Measurements from ENCODE around the gene BOD1.

BOD1 gene

GRCh38 chr5:173575985-173576384, 40.5 kb downstream of the BOD1 start:
- no peak for DNase-seq (ENCODE audit: low spot score)

- DNase-seq (ENCODE audit: low spot score), result no peak
Measured at GRCh38 chr5:173574983-173575382, 41.5 kb downstream of the BOD1 start.

DNA sequence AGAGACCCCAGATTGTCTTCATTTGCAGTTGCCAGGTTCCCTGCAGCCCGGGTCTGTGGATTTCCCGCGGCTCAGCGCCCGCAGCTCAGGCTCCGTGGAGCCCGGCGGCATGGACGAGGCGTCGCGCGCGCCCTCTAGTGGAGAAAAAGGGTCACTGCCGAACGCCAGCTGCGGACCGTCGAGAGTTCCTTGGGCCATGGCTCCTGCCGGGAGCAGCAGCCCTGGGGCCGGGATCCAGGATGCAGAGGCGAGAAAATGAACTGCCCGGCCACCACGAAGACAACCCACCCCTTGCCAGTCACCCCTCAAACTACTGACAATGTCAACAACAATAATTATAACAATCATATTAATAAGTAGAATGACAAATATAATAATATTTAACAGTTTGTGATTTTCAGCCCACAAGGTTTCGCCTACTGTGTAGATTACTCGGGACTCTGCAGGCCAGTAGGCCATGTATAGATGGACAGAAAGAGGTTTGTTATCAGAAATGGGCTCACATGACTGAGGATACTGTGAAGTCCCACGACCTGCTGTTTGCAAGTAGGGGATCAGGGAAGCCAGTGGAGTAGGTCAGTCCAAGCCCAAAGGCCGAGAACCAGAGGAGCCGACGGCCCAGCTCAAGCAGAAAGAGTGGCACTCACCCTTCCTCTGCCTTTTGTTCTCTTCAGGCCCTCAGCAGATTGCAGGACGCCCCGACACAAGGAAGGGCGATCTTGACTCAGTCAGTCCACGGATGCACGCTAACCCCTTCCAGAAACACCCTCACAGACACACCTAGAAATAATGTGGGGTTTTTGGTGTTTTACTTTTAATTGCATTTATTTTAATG, 43.1 kb downstream of the BOD1 start:
- DNase-seq (ENCODE audit: low spot score), result peak; percentile 67

DNA sequence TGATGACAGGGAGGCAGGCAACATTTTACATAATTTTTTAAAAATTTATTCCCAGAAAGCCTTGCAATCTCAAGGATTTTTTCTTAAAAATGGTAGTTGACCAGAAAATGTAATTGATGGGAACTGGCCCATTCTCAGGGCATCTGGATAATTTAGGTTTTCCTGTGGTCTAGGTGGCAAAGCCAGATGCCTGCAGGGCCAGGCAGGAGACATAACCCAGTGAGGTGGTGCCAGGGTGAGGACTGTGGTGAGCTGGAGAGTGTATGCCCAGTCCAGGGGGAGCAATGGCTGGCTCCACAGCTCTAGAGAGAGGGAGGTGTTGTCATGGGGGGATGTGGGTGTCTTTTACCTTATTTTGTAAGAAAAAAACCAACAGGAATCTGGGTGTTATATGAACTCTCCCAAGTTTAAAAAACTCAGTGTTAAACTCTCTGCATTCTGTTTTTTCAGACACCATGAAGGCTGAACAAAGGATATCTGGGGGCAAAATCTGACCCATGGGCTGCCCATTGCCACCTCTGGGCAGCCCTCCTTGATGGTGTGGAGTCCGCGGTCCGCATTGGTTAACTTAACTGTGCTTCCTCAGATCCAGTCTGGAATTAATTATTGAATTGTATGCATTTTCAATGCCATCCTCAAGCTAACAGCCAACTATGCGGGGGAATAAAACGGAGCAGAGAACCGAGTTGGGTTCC, 43.9 kb downstream of the BOD1 start:
- no peak for DNase-seq (ENCODE audit: low spot score)

DNA sequence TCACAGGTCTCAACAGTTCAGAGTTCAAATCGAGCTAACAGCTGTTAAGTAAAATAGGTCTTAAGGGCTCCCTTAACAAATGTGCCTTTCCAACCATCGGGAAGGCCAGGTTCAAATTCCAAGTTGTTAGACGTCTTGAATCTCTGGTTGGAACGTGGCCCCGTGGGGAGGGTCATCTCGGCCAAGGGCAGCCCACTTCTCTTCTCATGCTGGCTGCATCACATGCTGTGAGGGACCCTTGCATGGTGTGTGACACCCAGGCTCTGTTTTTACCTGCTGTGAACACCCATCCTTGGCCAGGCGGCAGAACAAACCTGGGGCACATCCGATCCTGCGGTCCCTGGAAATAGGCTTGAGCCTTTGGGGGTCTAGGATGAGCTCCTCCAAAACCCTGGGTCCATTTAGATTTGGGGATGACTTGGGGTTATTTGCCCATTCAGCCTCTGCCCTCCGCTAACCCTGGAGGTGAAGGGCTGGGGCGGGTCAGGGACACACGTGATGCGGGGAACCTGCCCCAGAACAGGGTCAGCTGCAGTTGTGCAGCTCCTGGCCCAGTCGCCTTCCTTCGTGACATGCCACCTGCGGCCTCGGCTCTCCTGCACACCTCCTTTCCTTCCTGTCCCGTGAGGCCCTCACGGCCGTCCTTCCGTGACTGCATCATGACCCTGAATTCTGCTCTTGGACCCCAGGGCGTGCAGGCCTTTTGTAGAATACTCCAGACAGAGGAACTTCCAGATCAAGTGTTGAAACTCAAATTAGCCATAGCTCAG, 45.9 kb downstream of the BOD1 start:
- no peak for DNase-seq (ENCODE audit: low spot score)

DNA sequence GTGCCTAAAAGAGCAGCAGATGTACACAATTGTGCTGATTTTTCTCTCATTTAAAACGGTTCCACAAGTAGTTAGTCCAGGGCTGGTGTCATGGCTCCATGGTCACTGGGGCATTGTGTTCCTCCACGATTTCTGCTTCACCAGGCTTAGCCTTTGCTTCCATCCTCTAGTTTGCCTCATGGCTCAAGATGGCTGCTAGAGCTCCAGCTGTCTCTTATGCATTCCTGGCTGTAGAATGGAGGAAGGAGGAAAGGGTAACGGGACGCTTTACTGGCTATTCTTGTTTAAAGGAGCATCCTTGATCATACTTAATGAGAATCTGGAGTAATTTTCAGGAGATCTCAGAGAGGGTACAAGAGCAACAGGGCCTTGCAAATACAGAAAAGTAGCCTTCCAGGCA, 47.7 kb downstream of the BOD1 start:
- DNase-seq (ENCODE audit: low spot score), result no peak

DNA sequence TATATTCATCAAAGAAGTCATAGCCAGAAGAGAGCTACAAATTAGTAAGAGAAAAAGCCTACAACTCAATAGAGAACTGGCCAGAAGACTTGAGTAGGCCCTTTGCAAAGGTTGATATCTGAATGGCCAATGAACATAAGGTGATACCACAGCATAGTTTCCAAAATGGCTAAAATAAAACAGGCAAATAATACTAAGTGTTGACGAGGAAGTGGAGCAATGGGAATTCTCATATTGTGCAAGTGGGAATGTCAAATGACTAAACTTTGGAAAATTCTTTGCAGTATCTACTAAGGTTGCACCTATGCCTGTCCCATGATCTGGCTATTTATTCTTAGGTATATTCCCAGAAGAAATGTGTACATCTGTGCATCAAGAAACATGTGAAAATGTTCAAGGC, 48.3 kb downstream of the BOD1 start:
- no peak for DNase-seq (ENCODE audit: low spot score)

- DNase-seq (ENCODE audit: low spot score), result no peak
Measured at GRCh38 chr5:173567548-173567947, 48.9 kb downstream of the BOD1 start.

DNA sequence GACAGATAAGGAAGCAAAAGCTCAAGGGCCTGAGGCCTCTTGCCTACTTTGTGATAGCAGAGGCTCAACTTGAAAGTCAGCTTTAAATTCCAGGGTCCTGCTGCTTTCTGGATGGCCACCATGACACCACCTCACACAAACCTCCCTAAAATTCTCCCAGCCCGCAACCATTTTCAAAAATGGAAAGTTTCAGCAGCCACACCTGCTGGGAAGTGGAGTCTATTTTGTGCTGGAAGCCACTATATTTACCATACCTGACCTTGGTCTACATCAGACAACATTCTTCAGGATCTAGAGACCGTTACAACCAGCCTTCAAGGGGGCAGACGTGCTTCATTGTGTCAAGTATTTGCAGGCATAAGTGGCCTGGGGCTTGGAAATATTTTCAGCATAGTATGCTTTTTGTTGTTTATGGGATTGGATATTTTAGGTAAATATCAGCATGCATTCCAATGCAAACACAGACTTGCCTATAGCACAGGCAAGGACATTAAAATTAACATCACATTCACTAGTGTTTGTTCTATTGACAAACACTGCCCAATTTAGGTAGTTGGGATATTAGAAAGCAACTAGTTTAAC, 50.9 kb downstream of the BOD1 start:
- no peak for DNase-seq (ENCODE audit: low spot score)

DNA sequence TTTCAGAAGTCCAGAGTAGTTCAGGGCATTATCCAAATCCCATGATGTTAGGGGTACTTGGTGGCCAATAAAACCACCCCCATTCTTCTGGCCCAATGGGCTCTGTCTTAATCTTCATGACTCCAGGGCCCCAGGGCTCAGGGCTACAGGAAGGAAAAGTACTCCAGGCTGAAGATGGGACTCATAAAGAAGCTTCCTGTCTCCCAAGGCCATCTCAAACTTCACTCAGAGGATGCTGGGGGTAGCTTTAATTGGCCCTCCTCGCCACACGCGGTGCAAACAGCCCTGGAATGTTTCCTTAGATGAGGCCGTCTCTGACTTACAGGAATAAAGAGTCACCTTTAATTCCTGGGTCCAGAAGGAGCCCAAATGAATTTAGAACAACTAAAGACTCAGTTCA, 52.3 kb downstream of the BOD1 start:
- no peak for DNase-seq (ENCODE audit: low spot score)

- DNase-seq (ENCODE audit: low spot score), result no peak
Measured at GRCh38 chr5:173563246-173563645, 53.2 kb downstream of the BOD1 start.

GRCh38 chr5:173562451-173562850, 54.0 kb downstream of the BOD1 start:
- DNase-seq (ENCODE audit: low spot score), result no peak
